D721Med (cell line): Measurements from ENCODE around the gene KIF1C.

Experiments used
- DNase-seq: peaks from one replicate; pipeline ENCODE4 v3.0.0; 2011; ENCODE audit warnings: low spot score; ENCODE audit not compliant: insufficient read length
- FAIRE-seq: peaks from 2 replicates; lab custom pipeline; 2011; peaks lifted over from hg19 to GRCh38; lab: Jason Lieb, UNC
- TF ChIP-seq, protein P1 (sequence below): IDR thresholded peaks from 2 replicates; pipeline ENCODE4 v1.5.1; 2012; ENCODE audit warnings: mild to moderate bottlenecking, control low read depth; ENCODE audit not compliant: insufficient read depth; ENCODE audit errors: missing control alignments

Gene KIF1C

DNA sequence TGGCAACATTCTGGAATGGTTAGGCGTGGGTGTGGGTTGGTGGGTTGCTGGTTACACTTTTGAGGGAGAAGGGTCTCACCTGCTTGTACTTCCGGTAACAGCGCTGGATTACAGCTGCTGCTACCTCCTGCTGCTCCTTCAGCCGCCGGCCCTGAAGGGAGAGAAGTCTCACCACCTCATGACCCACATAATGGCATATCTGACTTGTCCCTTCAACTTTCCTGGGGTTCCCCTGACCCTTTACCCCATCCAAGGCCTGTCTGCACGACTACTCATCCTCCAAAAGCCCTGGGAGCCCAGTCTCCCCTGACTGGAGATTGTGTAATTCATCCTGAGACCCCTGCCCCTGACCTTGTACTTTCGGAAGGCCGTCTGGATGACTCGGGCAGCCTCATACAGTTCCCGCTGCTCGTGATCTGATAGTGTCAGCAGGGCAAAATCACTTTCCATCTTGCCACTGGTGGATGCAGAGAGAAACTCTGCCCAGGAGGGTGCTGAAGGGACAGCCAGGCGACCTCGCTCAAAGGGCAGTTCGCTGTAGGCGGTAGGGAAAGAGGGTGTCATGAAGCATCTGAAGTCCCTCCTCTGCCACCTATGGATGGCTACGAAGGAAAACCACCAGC, 28.1 kb upstream of the KIF1C start:
- DNase-seq, result no peak
- FAIRE-seq, result no peak
- TF ChIP-seq, protein P1, sequence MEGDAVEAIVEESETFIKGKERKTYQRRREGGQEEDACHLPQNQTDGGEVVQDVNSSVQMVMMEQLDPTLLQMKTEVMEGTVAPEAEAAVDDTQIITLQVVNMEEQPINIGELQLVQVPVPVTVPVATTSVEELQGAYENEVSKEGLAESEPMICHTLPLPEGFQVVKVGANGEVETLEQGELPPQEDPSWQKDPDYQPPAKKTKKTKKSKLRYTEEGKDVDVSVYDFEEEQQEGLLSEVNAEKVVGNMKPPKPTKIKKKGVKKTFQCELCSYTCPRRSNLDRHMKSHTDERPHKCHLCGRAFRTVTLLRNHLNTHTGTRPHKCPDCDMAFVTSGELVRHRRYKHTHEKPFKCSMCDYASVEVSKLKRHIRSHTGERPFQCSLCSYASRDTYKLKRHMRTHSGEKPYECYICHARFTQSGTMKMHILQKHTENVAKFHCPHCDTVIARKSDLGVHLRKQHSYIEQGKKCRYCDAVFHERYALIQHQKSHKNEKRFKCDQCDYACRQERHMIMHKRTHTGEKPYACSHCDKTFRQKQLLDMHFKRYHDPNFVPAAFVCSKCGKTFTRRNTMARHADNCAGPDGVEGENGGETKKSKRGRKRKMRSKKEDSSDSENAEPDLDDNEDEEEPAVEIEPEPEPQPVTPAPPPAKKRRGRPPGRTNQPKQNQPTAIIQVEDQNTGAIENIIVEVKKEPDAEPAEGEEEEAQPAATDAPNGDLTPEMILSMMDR, result no peak

DNA sequence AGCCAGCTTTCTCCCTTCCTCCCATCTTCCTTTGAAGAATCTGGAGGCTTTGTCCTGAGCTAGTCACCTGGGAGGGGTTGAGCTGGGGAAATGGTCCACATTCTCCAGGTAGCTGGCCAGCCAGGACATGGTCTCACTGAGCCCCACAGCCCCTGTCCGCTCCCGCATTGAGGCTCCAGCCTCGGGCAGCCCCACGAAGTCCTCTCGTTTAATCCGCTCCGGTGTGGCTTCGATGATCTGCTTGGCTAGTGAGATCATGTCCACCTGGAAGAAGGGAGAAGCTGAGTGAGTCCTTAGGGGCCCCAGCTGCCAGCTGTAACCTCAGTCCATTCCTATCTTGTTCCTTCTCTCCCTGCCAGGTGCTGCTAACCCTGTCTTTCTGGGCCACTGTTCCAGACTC, 27.5 kb upstream of the KIF1C start:
- TF ChIP-seq, protein P1, result no peak
- no peak for FAIRE-seq
- no peak for DNase-seq

DNA sequence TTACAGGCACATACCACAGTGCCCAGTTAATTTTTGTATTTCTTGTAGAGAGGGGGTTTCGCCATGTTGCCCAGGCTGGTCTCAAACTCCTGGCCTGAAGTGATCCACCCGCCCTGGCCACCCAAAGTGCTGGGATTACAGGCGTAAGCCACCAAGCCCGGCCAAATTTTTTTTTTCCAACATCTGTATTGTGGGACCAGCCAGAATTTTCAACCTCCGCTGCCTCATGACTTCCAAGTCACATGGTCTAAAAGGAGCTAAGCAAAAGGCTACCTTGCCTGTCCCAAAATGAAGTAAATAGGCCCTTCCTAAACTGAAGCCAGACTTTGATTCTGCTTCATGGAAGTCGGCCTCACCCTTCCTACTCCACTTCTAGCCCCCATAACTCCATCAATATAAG, 25.9 kb upstream of the KIF1C start:
- no peak for DNase-seq
- TF ChIP-seq, protein P1, result no peak
- no peak for FAIRE-seq

DNA sequence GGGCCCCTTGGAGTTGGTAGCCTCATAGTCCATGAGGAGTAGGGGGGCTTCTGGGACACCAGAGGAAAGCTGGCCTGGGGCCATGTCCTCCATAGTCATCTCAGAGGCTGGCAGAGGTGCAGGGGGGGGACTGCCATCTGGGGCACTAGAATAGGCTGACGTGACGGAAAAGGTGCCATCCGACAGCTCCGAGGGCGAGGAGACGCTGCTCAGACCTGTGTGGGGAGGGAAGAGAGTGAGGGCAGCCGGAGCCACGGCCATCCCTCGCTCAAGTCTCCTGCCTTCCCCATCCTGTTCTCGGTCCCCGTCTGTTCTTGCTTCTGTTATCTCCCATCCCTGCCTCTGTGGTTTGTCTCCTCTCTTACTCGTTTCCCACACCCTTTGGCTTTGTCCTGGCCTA, 25.4 kb upstream of the KIF1C start:
- DNase-seq, result no peak
- FAIRE-seq, result no peak
- TF ChIP-seq, protein P1, result no peak

DNA sequence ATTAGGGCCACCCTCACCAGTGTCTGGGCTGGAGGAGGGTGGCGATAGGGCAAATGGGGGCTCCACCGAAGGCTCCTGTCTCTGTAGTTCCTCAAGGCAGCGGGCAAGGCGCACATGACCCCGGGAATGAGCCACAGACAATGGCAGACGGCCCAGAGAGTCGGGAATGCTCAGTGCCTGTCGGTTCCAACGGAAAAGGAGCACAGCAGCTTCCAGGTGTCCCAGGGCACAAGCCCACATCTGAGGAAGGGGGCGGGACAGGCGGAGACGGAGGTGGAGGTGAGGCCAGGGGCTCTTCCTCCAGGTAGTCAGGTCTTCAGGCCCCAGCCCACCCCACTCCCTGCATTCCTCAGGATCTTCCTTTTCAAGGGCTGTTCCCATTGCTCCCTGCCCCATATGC, 25.0 kb upstream of the KIF1C start:
- FAIRE-seq, result no peak
- no peak for DNase-seq
- TF ChIP-seq, protein P1, result no peak

DNA sequence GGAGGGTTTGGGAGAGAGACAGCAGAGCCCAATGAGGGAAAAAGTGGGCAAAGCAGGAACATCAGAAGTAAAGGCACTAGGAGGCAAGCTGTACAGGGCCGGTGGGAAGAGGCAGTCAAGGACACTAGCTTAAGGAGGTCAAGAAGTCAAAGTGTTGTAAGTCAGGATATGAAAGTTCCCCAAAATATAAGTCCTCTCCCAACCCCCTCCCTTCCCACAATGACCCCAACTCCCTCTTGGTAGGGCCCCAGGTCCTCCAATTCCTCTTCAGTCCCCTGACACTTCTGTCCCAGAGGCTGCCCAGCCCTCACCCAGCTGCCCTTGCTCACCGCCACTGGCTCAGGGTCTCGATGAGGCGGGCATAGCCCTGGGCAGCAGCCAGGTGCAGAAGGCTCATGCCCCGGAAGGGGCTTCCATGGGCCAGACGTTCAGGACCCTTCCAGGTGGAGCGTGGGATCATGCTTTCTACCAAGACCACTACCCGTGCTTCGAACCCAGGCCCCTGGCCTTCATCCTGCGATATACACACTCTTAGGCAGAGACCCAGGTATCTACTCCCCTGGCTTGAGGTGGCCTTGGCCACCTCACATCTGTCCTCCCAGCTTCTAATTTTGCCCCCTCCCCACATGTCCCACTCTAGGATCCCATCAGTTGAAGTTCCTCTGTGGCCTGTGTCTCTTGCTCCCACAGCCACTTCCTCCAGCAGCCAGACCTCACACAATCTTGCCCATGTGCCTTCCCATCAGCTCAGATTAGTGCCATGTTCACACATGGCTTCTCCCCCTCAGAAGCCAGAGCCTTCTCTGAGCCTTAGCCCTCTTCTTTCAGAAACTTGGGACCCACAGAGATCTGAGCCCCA, 24.3 kb upstream of the KIF1C start:
- TF ChIP-seq, protein P1, result no peak
- FAIRE-seq (no peak), DNase-seq (no peak)
